Fibroblast of skin of abdomen (primary cell): ENCODE measurements around the gene TMEM255A.

ENCODE experiments used
- DNase-seq: peaks from one replicate; pipeline ENCODE4 v3.0.0-alpha.2; 2013

The TMEM255A gene

DNA sequence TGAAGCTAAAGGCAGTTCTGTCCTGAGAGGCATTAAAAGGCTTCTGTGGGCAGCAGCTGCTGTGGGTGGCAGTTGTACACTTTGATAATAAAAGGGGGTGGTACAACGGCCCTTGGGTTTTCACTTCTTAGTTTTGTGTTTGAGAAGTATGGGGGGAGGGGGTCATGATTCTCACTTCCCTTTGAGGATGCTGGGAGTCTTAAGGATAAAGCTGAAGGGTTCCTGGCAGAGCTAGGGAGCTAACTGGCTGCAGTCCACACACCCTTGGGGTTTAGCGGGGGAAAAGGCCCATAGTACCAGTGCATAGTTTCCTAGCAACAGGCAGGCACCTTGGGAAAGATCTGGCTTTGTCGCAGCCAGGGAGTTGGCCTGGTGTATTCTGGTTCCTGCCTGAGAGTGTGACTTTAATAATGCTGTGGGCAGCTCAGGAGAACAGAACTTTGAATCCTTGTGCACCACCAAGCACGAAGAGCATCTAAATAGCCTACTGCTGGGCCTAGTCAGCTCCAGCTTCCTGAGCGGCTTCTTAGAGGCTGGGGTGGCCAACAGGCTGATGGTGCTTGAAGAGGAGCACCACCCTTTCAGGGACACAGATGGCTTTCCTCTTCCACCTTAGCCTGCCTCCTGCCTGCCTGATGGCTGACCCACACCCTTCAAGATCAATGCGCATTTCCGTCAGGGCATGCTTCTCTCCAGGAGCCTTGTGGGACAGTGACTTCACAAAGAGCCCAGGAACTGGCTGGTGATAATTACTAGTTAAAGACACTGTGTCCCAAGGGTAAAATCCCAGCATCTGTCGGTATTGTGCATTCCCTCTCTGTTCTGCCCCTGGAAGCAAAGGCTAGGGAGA lies 48.2 kb downstream of the TMEM255A start:
- DNase-seq = no peak

DNA sequence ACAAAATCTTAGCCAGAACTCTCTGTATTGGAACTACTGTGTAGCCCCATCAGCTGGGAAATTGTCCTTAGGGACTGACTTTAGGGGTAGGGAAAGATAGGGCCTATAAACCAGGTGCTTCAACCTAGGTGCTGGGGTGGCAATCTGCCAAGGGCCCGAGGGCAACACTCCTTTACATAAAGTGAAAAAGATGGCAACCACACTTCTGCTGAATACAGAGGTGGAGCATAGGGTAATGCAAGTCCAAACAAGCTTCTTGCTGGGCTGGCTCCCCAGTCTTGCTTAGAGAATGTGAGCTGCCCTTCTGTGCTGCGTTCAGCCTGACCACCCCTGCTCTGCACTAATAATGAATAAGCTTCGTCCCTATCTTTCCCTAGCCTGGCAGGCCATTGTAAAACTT lies 50.9 kb downstream of the TMEM255A start:
- no peak for DNase-seq

DNA sequence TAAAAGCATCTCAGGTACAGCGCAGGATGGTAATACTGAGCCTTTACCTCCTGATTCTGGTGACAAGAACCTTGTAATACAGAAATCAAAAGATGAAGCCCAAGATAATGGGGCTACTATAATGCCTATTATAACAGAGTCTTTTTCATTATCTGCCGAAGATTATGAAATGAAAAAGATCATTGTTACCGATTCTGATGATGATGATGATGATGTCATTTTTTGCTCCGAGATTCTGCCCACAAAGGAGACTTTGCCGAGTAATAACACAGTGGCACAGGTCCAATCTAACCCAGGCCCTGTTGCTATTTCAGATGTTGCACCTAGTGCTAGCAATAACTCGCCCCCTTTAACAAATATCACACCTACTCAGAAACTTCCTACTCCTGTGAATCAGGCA lies 57.5 kb downstream of the TMEM255A start:
- DNase-seq = no peak

DNA sequence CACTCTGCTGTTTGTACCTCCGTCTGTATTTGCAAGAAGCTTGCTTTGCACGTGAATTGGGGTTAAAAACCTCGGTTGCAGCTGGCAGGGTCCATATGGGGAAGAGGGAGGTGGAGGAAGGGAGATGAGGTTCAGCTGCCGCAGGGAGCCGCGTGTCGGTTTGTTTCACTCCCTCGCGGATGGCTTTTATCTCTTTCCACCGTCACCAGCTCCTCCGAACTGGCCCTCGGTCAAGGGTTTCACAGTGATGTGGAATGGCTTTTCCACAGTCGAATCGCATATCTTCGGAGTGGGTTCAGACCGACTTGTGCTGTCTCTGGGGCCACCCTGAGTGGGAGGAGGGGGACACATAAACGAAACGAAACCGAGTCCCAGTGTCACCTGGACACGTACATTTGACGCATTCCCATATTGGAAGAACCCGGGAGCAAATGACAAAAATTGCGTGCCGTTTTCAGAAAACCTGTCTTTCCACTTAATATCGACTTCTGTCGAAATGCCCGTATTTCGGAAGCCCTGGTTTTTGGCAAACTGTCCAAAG lies 59.7 kb downstream of the TMEM255A start:
- DNase-seq = peak; percentile 12

DNA sequence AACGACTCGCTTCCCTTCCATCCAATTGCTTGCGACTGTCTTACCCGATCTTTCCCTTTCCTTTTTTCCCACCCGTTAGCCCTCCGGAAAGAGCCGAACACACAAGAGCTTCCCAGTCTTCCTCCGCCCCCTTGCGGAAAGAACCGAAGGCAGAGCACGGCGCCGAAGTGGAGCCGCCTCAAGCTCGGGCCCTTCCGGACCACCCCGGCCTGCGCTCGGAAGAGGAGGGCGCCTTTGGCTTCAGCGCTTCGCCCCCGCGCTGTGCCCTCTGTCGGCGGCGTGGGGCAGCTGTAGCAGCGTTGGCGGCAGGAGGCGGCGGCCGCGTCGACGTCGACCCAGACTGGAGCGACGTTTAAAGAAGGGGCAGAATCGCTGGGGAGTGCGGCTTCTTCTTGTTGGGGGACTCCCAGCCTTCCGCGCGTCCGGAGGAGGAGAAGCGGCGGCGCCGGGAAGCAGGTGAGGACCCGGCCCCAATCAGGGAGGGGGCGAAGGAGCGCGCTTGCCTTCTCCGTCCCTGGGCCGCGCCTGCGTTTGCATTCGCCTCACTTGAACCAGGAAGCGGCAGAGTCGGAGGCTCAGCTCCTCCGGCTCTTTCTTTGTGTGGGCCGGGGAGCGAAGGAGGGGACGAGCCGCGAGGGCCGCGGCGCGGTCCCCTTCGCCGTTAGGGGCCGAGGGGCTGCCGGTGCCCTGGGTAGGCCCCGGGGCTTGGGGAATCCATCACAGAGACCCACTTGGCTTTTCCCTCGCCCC lies 60.6 kb downstream of the TMEM255A start, which contains the start of gene ZBTB33:
Gene ZBTB33, plus strand, starts transcription at position 291 of the 750 bp plus-strand sequence. CDS start 2,604 bp downstream, outside the sequence.
- peak; percentile 94 for DNase-seq

DNA sequence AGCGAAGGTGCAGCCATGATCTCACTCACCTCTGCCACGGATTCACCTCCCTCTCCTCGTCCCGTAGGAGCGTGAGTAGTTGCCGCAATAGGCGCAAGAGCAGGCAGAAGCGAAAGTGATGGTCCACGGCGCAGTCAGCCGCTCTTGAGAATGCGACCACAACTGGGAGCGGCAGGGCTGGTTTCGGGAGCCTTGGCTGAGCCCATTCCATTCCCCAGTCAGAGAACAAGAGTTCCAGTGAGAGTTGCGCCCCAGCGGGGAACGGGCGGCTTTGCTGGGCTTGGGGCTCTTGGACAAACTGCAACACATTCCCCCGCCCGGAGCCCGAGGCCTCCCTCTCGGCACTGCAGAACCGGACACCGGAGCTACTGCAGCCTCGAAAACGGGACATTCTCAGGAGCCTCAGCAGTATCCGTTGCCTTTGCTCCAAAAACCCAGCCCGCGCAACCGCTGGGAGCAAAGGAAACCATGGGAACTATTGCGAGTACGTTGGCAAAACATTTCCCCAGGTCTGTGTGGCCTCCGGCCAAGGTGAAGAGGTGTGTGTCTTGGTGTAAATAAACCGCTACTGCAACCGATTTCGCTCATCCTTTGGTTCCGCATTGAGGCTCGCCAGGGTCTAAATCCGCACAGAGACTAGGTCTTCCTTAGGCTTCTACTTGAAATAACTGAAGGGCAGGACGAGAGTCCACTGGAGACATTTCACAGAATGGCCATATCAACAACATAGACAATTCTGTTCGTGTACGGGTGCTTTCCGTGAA lies 66.3 kb downstream of the TMEM255A start:
- peak; percentile 78 for DNase-seq

DNA sequence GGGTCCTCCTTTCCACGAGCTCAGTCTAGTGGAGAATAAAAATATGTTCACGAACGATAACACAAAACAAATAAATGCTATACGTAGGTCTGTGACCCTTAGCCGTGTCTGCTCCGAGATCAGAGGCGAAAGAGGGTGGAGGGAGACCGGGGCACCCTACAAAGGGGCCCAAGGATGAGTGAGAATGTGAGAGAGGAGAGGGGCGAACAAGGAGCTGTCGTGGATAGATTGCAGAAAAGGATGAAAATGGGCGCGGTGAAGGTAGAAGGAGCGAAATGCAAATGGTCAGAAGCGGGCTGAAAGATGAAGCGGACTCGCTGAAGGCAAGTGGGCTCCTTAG lies 66.9 kb downstream of the TMEM255A start:
- no peak for DNase-seq

DNA sequence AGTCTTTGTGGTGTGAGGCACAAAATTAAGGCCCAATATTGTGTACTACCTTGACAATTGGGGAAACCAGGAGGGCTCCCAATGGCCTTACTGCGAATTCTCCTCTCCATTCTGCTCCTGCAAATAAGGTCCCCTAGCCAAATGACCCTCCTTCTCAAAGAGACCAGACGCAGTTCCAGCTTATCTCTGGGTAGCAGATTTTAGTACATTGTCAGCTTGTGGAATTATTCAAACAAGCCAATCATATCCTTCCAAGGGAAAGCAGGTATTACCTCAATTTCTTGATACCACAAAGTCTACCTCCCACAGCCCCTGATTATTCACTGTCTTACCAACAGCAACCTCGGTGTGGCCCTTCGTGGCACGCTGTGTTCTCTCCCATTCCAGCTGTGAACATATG lies 68.4 kb downstream of the TMEM255A start:
- no peak for DNase-seq

DNA sequence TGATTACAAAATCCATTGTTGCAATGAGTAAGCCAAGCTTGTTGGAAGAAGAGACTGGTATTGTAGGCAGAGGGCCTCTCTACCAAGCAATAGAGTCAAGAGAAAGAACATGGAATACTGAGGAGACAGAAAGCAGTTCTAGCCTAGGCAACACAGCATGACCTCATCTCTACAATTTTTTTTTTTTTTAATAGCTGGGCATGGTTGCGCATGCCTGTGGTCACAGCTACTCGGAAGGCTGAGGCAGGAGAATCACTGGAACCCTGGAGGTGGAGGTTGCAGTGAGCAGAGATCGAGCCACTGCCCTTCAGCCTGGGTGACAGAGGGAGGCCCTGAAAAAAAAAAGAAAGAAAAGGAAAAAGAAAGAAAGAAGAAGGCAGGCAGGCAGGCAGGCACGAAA lies 72.3 kb downstream of the TMEM255A start:
- DNase-seq = no peak

DNA sequence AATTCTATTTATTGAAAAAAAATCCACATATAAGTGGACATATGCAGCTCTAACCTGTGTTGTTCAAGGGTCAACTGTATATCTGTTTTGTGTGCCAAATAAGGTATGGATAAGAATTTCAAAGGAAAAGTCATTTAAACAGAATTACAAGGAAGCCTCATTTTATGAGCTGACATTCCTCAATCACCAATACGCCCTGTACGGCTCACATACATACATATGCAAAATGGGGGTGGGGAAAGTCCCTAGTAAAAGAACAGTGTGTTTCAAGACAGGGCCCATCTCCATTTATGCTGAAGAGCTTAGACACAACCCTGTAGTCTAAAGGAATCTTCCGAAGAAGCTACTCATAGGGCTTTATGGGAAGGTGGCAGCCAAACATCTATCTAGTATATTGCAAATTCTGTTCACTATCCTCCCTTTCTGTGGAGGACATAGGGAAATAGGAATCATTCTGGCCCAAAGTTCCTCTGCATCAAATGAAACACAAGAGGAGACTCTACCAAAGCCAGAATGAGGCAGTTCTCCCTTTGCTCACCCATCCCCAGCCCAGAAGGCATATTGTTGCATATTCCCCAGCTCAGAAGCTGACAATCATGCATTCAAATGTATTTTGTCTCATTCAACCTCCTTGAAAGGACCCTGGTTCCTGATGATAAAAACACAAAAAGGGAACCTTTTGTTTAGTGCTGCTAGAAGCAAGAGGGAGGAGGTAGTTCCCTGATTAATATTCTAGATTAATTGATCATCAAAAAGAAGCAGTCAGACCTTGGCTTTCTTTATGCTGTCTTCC lies 74.4 kb downstream of the TMEM255A start:
- DNase-seq = no peak

DNA sequence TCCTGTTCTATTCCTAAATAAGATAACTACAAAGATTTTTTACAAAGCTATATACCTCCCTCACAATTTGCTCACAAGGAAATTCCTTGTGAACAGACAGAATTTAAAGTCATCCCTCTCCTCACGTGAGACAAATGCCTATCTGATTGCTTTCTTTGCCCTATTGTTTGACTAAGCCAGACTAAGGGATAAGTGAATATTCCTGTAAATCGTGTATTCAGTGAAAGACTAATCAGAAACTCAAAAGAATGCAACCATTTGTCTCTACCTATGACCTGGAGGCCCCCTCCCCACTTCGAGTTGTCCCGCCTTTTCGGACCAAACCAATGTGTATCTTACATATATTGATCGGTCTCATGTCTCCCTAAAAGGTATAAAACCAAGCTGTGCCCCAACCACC lies 76.0 kb downstream of the TMEM255A start:
- DNase-seq = no peak

DNA sequence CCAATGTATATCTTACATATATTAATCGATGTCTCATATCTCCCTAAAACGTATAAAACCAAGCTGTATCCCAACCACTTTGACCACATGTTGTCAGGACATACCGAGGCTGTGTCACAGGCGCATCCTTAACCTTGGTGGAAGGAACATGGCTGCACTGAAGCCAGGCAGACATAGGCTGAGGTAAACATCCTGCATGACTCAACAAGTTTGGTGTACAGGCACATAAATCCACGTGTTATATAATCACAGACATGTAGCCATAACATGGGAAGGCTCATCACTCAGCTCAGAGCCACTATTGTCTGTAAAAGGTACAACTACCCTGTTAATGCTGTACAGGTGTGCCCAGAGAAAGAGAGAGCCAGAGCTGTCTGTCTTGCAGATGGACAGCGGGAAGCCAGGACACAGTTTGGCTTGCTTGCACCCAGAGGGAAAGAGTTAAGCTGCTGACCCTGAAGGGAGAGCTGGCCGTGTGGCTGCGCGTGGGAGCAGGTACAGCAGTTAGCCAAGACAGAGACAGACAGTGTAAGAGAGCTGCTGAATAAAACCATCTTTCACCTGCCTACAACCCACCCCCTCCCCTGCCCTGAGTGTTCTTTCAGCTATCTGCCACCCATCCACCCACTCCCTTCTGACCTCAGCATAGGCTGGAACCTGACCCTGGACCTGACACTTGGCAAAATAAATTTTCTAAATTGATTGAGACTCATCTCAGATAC lies 82.9 kb downstream of the TMEM255A start:
- no peak for DNase-seq

DNA sequence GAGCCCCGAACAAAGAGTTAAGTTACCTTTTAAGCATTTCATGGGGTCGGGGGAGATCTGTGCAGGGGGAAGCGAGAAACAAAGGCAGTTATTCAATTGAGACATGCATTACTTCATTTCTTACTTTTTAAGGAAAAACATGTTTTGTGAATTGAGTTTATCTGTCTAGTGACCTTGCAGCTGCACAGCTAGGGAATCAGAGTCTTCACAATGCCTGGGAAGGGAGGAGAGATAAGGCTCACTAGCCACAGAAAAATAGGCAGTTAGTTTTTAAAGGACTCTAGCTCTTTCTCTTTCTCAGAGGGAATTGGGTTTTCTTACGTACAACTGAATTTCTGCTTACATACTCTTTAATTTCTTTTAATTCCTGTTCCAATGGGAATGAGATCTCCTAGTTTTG lies 86.9 kb downstream of the TMEM255A start:
- DNase-seq = no peak

DNA sequence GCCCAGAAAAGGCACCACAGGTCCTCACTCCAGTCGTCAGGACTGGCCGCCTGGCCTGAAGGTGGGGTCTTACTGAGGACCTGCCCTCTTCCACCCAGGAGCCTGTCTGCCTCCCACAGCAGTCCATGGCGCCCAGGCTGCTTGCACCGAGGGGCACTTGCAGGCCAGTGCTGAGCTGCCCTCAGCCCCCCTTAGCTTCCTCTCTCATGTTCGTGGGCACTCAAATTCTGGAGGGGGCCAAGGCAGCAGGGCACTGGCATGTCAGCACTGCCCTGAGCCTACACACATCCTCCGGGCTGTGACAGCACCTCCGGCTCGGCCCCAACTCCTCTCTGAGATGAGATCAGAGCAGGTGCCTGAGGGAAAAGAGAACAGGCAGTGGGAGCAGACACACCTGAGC lies 87.9 kb downstream of the TMEM255A start:
- no peak for DNase-seq

DNA sequence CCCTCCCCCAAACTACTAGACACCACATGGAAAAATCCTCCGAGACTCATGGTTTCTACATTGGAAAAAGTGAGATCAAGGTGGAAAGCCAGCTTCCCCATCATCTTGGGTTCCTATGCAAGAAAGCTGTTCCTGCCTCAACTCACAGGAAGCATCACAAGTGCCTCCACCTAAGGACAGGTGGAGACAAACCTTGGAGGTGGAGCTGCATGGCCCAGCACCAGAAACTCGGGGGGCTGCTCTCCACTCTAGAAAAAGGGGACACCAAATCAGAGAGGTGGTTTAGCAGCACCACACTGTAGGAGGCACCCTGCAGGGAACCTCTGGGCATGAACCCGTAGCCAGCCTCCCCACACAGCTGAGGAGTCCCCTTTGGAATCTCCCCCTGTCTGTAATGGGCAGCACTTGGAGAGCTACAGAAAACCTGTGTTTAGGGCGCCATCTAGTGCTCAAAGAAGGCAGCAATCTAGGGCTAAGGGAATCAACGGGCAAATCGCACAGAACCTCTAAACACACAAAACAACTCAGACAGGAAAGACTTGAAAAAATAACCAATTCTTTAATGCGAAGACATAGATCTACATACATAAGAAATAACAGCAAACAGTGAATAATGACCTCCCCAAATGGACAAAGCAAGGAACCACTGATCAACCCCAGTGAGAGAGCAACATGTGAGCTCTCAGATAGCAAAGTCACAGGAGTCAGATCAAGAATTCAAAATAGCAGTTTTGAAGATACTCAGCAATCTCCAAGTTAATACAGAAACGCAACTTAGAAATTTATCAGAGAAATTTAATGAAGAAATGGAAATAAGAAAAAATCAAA lies 97.6 kb downstream of the TMEM255A start:
- DNase-seq = peak; percentile 43
